Breast epithelium (tissue), 3 donors: ENCODE results near the gene MPP1.

Experiments
- POLR2A ChIP-seq: fragments of 450-650 bp; IDR thresholded peaks from one replicate; pipeline ENCODE4 v1.6.1; 2016; ENCODE audit warnings: antibody characterized with exemption, mild to moderate bottlenecking, moderate library complexity
- POLR2AphosphoS5 ChIP-seq, 3 donors: sonication (generic); formaldehyde crosslinking; IDR thresholded peaks; one replicate each; pipeline ENCODE4 v1.6.1; 2017; ENCODE audit warnings: antibody characterized with exemption in 3 of 3
- TF ChIP-seq, protein P1 (sequence below), 3 donors: fragments of 450-650 bp; IDR thresholded peaks; one replicate each; pipeline ENCODE4 v1.5.1; 2016 to 2017; ENCODE audit warnings: antibody characterized with exemption in 3 of 3, mild to moderate bottlenecking in 3 of 3, moderate library complexity in 3 of 3

DNA sequence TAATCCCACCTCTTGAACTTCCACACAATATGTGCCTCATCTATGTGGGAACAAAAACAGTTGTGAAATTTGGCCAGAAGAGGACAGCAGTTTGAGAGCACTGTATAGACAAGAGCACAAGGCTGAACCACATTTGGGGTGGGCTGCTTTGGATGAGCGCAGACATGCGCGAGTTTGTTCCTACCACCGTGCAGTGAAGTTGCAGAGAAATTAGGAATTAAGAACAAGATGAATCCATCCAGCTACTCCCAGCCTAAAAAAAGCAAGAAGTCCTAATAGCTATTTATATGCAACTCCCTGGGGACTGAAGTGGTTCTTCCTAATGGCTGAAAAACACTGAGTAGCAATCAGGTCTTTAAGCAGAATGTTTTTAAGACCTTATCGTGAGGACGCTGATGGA lies 55.4 kb downstream of the MPP1 start:
- TF ChIP-seq, protein P1, sequence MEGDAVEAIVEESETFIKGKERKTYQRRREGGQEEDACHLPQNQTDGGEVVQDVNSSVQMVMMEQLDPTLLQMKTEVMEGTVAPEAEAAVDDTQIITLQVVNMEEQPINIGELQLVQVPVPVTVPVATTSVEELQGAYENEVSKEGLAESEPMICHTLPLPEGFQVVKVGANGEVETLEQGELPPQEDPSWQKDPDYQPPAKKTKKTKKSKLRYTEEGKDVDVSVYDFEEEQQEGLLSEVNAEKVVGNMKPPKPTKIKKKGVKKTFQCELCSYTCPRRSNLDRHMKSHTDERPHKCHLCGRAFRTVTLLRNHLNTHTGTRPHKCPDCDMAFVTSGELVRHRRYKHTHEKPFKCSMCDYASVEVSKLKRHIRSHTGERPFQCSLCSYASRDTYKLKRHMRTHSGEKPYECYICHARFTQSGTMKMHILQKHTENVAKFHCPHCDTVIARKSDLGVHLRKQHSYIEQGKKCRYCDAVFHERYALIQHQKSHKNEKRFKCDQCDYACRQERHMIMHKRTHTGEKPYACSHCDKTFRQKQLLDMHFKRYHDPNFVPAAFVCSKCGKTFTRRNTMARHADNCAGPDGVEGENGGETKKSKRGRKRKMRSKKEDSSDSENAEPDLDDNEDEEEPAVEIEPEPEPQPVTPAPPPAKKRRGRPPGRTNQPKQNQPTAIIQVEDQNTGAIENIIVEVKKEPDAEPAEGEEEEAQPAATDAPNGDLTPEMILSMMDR (IDR thresholded peaks at IDR 0.05) = no peak
- TF ChIP-seq POLR2A (no peak), POLR2AphosphoS5 (IDR thresholded peaks at IDR 0.05) (no peak)
